ENCODE results near the gene CDH4.

DNA sequence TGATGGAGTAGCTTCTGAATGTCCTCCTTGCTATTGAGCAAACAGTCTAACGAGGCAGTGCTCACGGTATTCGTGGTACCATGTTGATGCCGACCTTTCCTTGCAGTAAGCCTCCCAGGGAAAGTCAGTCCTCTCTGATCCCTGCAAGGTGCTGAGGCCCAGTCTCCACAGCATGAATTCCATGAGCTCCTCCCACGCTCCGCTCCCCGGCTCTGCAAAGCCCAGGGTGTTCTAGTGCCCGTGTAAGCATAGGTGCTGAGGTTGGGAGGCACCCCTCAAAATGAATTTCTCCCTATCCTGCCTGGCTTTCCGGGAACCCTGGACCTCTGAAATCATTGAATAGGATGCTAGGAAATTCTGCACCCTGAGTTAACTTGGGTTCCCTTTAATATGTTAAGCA lies 562.7 kb downstream of the CDH4 start:
- TF ChIP-seq POLR2A (IDR thresholded peaks at IDR 0.05; ENCODE audit: low read length) (no peak), GATA1 (IDR thresholded peaks at IDR 0.05; ENCODE audit: low read depth, low read length) (no peak)
